Natural killer cell (primary cell): ENCODE data around the gene PPP1R3G. TPM values are rescaled to one million over a fixed set of nuclear protein-coding genes. Genes with fewer than 3 reads are reported as not detected.

Experiments
- ATAC-seq, 3 donors: fragments of 150-1000 bp in 2 of 3; fragments of 200-7000 bp in 1 of 3; cut with Tn5 transposase; 1 replicate in 1 of 3; 2 replicates in 2 of 3; pipeline ENCODE4 v1.10.0; 2021; ENCODE audit warnings: mild to moderate bottlenecking in 2 of 3, moderate library complexity in 2 of 3
- DNase-seq, 2 donors: peaks; one replicate each; pipeline versions ENCODE4 v3.0.0 to v3.0.0-alpha.2; 2013 to 2021; ENCODE audit warnings: mixed read lengths in 1 of 2
- H3K27ac ChIP-seq: one replicate; pipeline ENCODE4 v1.5.1; 2013; ENCODE audit warnings: mild to moderate bottlenecking, low read length
- H3K27me3 ChIP-seq: one replicate; pipeline ENCODE4 v1.6.1; 2013; ENCODE audit warnings: low read length; ENCODE audit not compliant: control insufficient read depth, insufficient read depth
- H3K36me3 ChIP-seq: one replicate; pipeline ENCODE4 v1.6.1; 2013; ENCODE audit warnings: low read length; ENCODE audit not compliant: control insufficient read depth, insufficient read depth
- H3K4me1 ChIP-seq: one replicate; pipeline ENCODE4 v1.6.1; 2013; ENCODE audit warnings: low read length; ENCODE audit not compliant: control insufficient read depth, insufficient read depth
- H3K4me3 ChIP-seq: one replicate; pipeline ENCODE4 v1.5.1; 2013; ENCODE audit warnings: low read length
- H3K9me3 ChIP-seq: one replicate; pipeline ENCODE4 v1.6.1; 2013; ENCODE audit warnings: low read length; ENCODE audit not compliant: control insufficient read depth, insufficient read depth
- H3K27ac Mint-ChIP-seq, 2 donors: one replicate each; pipeline ENCODE4 v1.8.0; 2022; ENCODE audit warnings: mild to moderate bottlenecking in 2 of 2, mixed read lengths in 2 of 2, moderate library complexity in 1 of 2
- H3K27me3 Mint-ChIP-seq, 2 donors: one replicate each; pipeline ENCODE4 v1.8.0; 2022; ENCODE audit warnings: low read depth in 2 of 2, mixed read lengths in 2 of 2
- H3K36me3 Mint-ChIP-seq: one replicate; pipeline ENCODE4 v1.8.0; 2022; ENCODE audit warnings: mixed read lengths
- H3K4me1 Mint-ChIP-seq, 2 donors: one replicate each; pipeline ENCODE4 v1.8.0; 2022; ENCODE audit warnings: mixed read lengths in 2 of 2
- H3K4me3 Mint-ChIP-seq: one replicate; pipeline ENCODE4 v1.8.0; 2022; ENCODE audit warnings: mild to moderate bottlenecking, moderate library complexity, mixed read lengths
- H3K9me3 Mint-ChIP-seq, 2 donors: one replicate each; pipeline ENCODE4 v1.8.0; 2022; ENCODE audit warnings: mixed read lengths in 2 of 2
- CTCF ChIP-seq: fragments of 200-600 bp; IDR thresholded peaks from one replicate; pipeline ENCODE4 v1.8.0; 2022; ENCODE audit warnings: antibody characterized with exemption
- WGBS: methylation state at CpG from one replicate; pipeline ENCODE4 v1.1.7; 2013; ENCODE audit warnings: missing lambda C conversion rate; ENCODE audit not compliant: insufficient coverage; 5-methylcytosine and 5-hydroxymethylcytosine counted together
- intact Hi-C: fragments of 100-400 bp; cut with micrococcal nuclease; formaldehyde crosslinking; loops from one replicate; pipeline ENCODE4 v1.14.2; 2022
- total RNA-seq, 4 donors: library from RNA; stranded (reverse); fragments of 120-200 nt in 1 of 4; gene quantifications; one replicate each; pipeline versions ENCODE4 v1.2.3 to v1.2.4, GENCODE V29; 2013 to 2022

PPP1R3G gene
- total RNA-seq, 3 donors from 2014 or later (not counting 1 experiment from before 2014, with no cell fraction given): 0.07 TPM; not detected in 2

- H3K27me3 ChIP-seq: no peaks in the 10 kb centered on the region
- H3K4me1 ChIP-seq: no peaks in the 10 kb centered on the region
- Mint-ChIP-seq H3K4me1 (no peaks in the 10 kb centered on the region), H3K27ac (no peak overlapping the region), H3K27me3 (no peaks in the 10 kb centered on the region), H3K36me3 (no peaks in the 10 kb centered on the region), H3K4me3 (no peak overlapping the region), H3K9me3 (no peaks in the 10 kb centered on the region)
- no peak overlapping the region for H3K27ac ChIP-seq
- TF ChIP-seq CTCF: no peak
- intact Hi-C loops: no loop called here
- H3K9me3 ChIP-seq: no peaks in the 10 kb centered on the region
- H3K36me3 ChIP-seq: no peaks in the 10 kb centered on the region
- no peak for DNase-seq
- ATAC-seq: no peak
- 91% methylated on average over 11 of the region's 11 CpGs for WGBS
- H3K4me3 ChIP-seq: no peak overlapping the region
These were observed 40.2 kb downstream of the PPP1R3G start for GRCh38 chr6:5125152-5126006.

- intact Hi-C loops: no loop called here
- H3K27me3 ChIP-seq: no peaks in the 10 kb centered on the region
- DNase-seq (no peak), ATAC-seq (no peak)
- no peak for TF ChIP-seq CTCF
- Mint-ChIP-seq H3K4me1 (no peaks in the 10 kb centered on the region), H3K27ac (no peak overlapping the region), H3K27me3 (no peaks in the 10 kb centered on the region), H3K36me3 (no peaks in the 10 kb centered on the region), H3K9me3 (no peaks in the 10 kb centered on the region), H3K4me3 (no peak overlapping the region)
- H3K27ac ChIP-seq: no peak overlapping the region
- no peaks in the 10 kb centered on the region for H3K9me3 ChIP-seq
- no peaks in the 10 kb centered on the region for H3K36me3 ChIP-seq
- H3K4me3 ChIP-seq: no peak overlapping the region
- 97% methylated on average over 2 of the region's 4 CpGs for WGBS
- no peaks in the 10 kb centered on the region for H3K4me1 ChIP-seq
These were observed 41.1 kb downstream of the PPP1R3G start for GRCh38 chr6:5126214-5126613.

GRCh38 chr6:5127106-5127687 is 42.1 kb downstream of the PPP1R3G start:
- intact Hi-C loops: no loop called here
- Histone ChIP-seq H3K27me3 (no peaks in the 10 kb centered on the region), H3K4me3 (no peak overlapping the region), H3K9me3 (no peaks in the 10 kb centered on the region), H3K36me3 (no peaks in the 10 kb centered on the region), H3K4me1 (no peaks in the 10 kb centered on the region), H3K27ac (no peak overlapping the region)
- Mint-ChIP-seq H3K27ac (no peak overlapping the region), H3K27me3 (no peaks in the 10 kb centered on the region), H3K4me1 (no peaks in the 10 kb centered on the region), H3K36me3 (no peaks in the 10 kb centered on the region), H3K4me3 (no peak overlapping the region), H3K9me3 (no peaks in the 10 kb centered on the region)
- 82% methylated on average over 7 of the region's 8 CpGs for WGBS
- ATAC-seq: no peak
- DNase-seq: no peak
- no peak for TF ChIP-seq CTCF
